ENCODE data around the gene WFDC10A.

GRCh38 chr20:45593498-45593897, 36.0 kb upstream of the WFDC10A start:
- TF ChIP-seq, protein P1, sequence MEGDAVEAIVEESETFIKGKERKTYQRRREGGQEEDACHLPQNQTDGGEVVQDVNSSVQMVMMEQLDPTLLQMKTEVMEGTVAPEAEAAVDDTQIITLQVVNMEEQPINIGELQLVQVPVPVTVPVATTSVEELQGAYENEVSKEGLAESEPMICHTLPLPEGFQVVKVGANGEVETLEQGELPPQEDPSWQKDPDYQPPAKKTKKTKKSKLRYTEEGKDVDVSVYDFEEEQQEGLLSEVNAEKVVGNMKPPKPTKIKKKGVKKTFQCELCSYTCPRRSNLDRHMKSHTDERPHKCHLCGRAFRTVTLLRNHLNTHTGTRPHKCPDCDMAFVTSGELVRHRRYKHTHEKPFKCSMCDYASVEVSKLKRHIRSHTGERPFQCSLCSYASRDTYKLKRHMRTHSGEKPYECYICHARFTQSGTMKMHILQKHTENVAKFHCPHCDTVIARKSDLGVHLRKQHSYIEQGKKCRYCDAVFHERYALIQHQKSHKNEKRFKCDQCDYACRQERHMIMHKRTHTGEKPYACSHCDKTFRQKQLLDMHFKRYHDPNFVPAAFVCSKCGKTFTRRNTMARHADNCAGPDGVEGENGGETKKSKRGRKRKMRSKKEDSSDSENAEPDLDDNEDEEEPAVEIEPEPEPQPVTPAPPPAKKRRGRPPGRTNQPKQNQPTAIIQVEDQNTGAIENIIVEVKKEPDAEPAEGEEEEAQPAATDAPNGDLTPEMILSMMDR (IDR thresholded peaks at IDR 0.05; ENCODE audit: low read length), result no peak
- TF ChIP-seq EZH2phosphoT487 (IDR thresholded peaks at IDR 0.05; ENCODE audit: low read length), result no peak
